ENCODE data around the gene UBR7.

- TF ChIP-seq TSHZ2 (CRISPR knock-in tag; IDR thresholded peaks at IDR 0.05) (no peak), CSRNP3 (CRISPR knock-in tag; IDR thresholded peaks at IDR 0.05) (no peak), CREB5 (CRISPR knock-in tag; IDR thresholded peaks at IDR 0.05; ENCODE audit: low read depth) (no peak), ESRRG (CRISPR knock-in tag; IDR thresholded peaks at IDR 0.05) (no peak), ZFP30 (CRISPR knock-in tag; IDR thresholded peaks at IDR 0.05) (no peak), GLIS3 (CRISPR knock-in tag; IDR thresholded peaks at IDR 0.05) (no peak), TOX (CRISPR knock-in tag; IDR thresholded peaks at IDR 0.05; ENCODE audit: borderline replicate concordance) (no peak), ARNTL (CRISPR knock-in tag; IDR thresholded peaks at IDR 0.05; ENCODE audit: borderline replicate concordance, low read depth) (no peak), ZFP3 (CRISPR knock-in tag; IDR thresholded peaks at IDR 0.05) (no peak), ZNF8 (CRISPR knock-in tag; IDR thresholded peaks at IDR 0.05) (no peak), CSDC2 (CRISPR knock-in tag; IDR thresholded peaks at IDR 0.05) (no peak), TCF4 (CRISPR knock-in tag; IDR thresholded peaks at IDR 0.05; ENCODE audit: borderline replicate concordance) (no peak)
- TF ChIP-seq, protein P1, sequence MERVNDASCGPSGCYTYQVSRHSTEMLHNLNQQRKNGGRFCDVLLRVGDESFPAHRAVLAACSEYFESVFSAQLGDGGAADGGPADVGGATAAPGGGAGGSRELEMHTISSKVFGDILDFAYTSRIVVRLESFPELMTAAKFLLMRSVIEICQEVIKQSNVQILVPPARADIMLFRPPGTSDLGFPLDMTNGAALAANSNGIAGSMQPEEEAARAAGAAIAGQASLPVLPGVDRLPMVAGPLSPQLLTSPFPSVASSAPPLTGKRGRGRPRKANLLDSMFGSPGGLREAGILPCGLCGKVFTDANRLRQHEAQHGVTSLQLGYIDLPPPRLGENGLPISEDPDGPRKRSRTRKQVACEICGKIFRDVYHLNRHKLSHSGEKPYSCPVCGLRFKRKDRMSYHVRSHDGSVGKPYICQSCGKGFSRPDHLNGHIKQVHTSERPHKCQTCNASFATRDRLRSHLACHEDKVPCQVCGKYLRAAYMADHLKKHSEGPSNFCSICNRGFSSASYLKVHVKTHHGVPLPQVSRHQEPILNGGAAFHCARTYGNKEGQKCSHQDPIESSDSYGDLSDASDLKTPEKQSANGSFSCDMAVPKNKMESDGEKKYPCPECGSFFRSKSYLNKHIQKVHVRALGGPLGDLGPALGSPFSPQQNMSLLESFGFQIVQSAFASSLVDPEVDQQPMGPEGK (CRISPR knock-in tag; IDR thresholded peaks at IDR 0.05; ENCODE audit: borderline replicate concordance): no peak
- TF ChIP-seq, protein P2, sequence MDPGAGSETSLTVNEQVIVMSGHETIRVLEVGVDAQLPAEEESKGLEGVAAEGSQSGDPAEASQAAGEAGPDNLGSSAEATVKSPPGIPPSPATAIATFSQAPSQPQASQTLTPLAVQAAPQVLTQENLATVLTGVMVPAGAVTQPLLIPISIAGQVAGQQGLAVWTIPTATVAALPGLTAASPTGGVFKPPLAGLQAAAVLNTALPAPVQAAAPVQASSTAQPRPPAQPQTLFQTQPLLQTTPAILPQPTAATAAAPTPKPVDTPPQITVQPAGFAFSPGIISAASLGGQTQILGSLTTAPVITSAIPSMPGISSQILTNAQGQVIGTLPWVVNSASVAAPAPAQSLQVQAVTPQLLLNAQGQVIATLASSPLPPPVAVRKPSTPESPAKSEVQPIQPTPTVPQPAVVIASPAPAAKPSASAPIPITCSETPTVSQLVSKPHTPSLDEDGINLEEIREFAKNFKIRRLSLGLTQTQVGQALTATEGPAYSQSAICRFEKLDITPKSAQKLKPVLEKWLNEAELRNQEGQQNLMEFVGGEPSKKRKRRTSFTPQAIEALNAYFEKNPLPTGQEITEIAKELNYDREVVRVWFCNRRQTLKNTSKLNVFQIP (CRISPR knock-in tag; IDR thresholded peaks at IDR 0.05; ENCODE audit: borderline replicate concordance, low read depth): no peak
Measured at GRCh38 chr14:93263416-93263815, 56.4 kb downstream of the UBR7 start.

Measured in SK-N-SH treated with all-trans-retinoic acid at 6 μM for 48 hours (cell line).